K562 (cell line): ENCODE results near the gene AIG1. TPM values are rescaled to one million over a fixed set of nuclear protein-coding genes. Genes with fewer than 3 reads are reported as not detected.

Experiments used
- ATAC-seq: fragments of 200-7000 bp; cut with Tn5 transposase; 3 replicates; pipeline ENCODE4 v1.9.1; 2020; ENCODE audit warnings: moderate library complexity
- BruUV-seq: library from RNA; stranded (reverse); fragments of 400-500 nt; replicated peaks from 2 replicates; lab custom pipeline; 2021; lab: Mats Ljungman, UMichigan
- CTCF ChIA-PET: fragments of 300-600 bp; formaldehyde crosslinking; extraction: SDS; loops from one replicate; lab custom pipeline; 2021; ENCODE audit warnings: low intra/inter-chr PET ratio; lab: Yijun Ruan, JAX
- POLR2A ChIA-PET: fragments of 300-600, 350-650 bp; sonication (Branson Sonifier 250); formaldehyde crosslinking; extraction: SDS; loops from one replicate; lab custom pipeline; 2021; ENCODE audit warnings: antibody characterized with exemption, inconsistent platforms; lab: Yijun Ruan, JAX
- DNase-seq, 4 experiments: peaks; one replicate each; pipeline versions ENCODE4 v3.0.0 to v3.0.0-alpha.2; 2011 to 2018; ENCODE audit warnings: low spot score in 3 of 4, mixed read lengths in 3 of 4; ENCODE audit errors: extremely low read depth in 1 of 4
- FAIRE-seq: peaks from 2 replicates; lab custom pipeline; 2011; peaks lifted over from hg19 to GRCh38; lab: Jason Lieb, UNC
- H2AFZ ChIP-seq: 2 replicates; pipeline ENCODE4 v1.6.0; 2011; ENCODE audit warnings: low read depth, low read length, control low read depth, inconsistent platforms
- H3K27ac ChIP-seq: fragments of 200-600 bp; 3 replicates; pipeline ENCODE4 v1.8.0; 2011; ENCODE audit warnings: low read depth, mild to moderate bottlenecking, control low read depth, inconsistent platforms, low read length, moderate library complexity, mixed read lengths; ENCODE audit errors: extremely low read depth
- H3K27me3 ChIP-seq, 2 experiments: fragments of 300-600 bp in 1 of 2; 2 replicates in 1 of 2; 3 replicates in 1 of 2; pipeline versions ENCODE4 v1.6.0 to v1.8.0; 2011; ENCODE audit warnings: inconsistent platforms in 2 of 2, low read length in 2 of 2, mild to moderate bottlenecking in 1 of 2, mixed read lengths in 1 of 2, moderate library complexity in 1 of 2; ENCODE audit not compliant: control insufficient read depth in 2 of 2, insufficient read depth in 2 of 2
- H3K36me3 ChIP-seq: fragments of 300-600 bp; 3 replicates; pipeline ENCODE4 v1.8.0; 2011; ENCODE audit warnings: mild to moderate bottlenecking, low read length, inconsistent platforms; ENCODE audit not compliant: control insufficient read depth, insufficient read depth
- H3K4me1 ChIP-seq, 2 experiments: fragments of 200-600 bp in 1 of 2; replicated peaks in 1 of 2; 2 replicates in 1 of 2; 3 replicates in 1 of 2; pipeline versions ENCODE4 v1.5.1 to v1.8.0; 2011; ENCODE audit warnings: inconsistent platforms in 2 of 2, low read length in 2 of 2, mild to moderate bottlenecking in 1 of 2, mixed read lengths in 1 of 2, moderate library complexity in 1 of 2; ENCODE audit not compliant: control insufficient read depth in 2 of 2, insufficient read depth in 2 of 2
- H3K4me2 ChIP-seq: 2 replicates; pipeline ENCODE4 v1.6.1; 2011; ENCODE audit warnings: low read length, control low read depth, inconsistent platforms, mixed read lengths; ENCODE audit not compliant: insufficient read depth
- H3K4me3 ChIP-seq: fragments of 200-600 bp; sonication (generic), shearing (Covaris generic); 2 replicates; pipeline ENCODE4 v1.5.1; 2016; ENCODE audit warnings: control low read depth, inconsistent platforms
- H3K79me2 ChIP-seq: fragments of 200-600 bp; 3 replicates; pipeline ENCODE4 v1.8.0; 2011; ENCODE audit warnings: low read length, inconsistent platforms; ENCODE audit not compliant: control insufficient read depth, insufficient read depth
- H3K9ac ChIP-seq, 2 experiments: 2 replicates each; pipeline versions ENCODE4 v1.6.0 to v1.6.1; 2011; ENCODE audit warnings: low read depth in 2 of 2, low read length in 2 of 2, control low read depth in 1 of 2, inconsistent platforms in 1 of 2, mild to moderate bottlenecking in 1 of 2, mixed read lengths in 1 of 2; ENCODE audit not compliant: insufficient read depth in 1 of 2
- H3K9me1 ChIP-seq: one replicate; pipeline ENCODE4 v1.6.0; 2011; ENCODE audit warnings: inconsistent platforms, mild to moderate bottlenecking, low read length, moderate library complexity; ENCODE audit not compliant: control insufficient read depth, insufficient read depth
- H3K9me3 ChIP-seq: replicated peaks from 2 replicates; pipeline ENCODE4 v1.5.1; 2011; ENCODE audit warnings: low read depth, low read length, inconsistent platforms; ENCODE audit not compliant: control insufficient read depth, insufficient read depth
- H4K20me1 ChIP-seq: replicated peaks from 2 replicates; pipeline ENCODE4 v1.6.1; 2011; ENCODE audit warnings: low read length, inconsistent platforms, mixed read lengths; ENCODE audit not compliant: control insufficient read depth, insufficient read depth
- CREM ChIP-seq: IDR thresholded peaks from 2 replicates; pipeline ENCODE4 v1.6.1; 2014; ENCODE audit warnings: antibody characterized with exemption, low read depth
- NFYB ChIP-seq: IDR thresholded peaks from 2 replicates; pipeline ENCODE4 v1.6.1; 2011; ENCODE audit warnings: mild to moderate bottlenecking, moderate library complexity; ENCODE audit not compliant: insufficient read length; ENCODE audit errors: extremely low read depth
- TAL1 ChIP-seq: fragments of 450-650 bp; IDR thresholded peaks from 2 replicates; pipeline ENCODE4 v1.6.1; 2016; ENCODE audit warnings: mild to moderate bottlenecking
- USF1 ChIP-seq: sonication (generic); formaldehyde crosslinking; IDR thresholded peaks from 2 replicates; pipeline ENCODE4 v1.9.0; 2022; ENCODE audit warnings: mild to moderate bottlenecking, missing genetic modification reagents
- USF2 ChIP-seq: sonication (generic); formaldehyde crosslinking; IDR thresholded peaks from 2 replicates; pipeline ENCODE4 v1.5.0; 2020; ENCODE audit warnings: missing genetic modification reagents
- WGBS: fragments of 100-300 bp; shearing (Covaris generic); methylation state at CpG from one replicate; pipeline ENCODE4 v1.1.6; 2016; ENCODE audit warnings: low coverage, mixed read lengths; ENCODE audit not compliant: insufficient coverage; ENCODE audit errors: missing lambda C conversion rate; 5-methylcytosine and 5-hydroxymethylcytosine counted together
- in situ Hi-C: fragments of 300-500 bp; cut with MboI; formaldehyde crosslinking; loops from 4 replicates; pipeline ENCODE4 v1.15.0; 2018; ENCODE audit warnings: inconsistent platforms, mixed read lengths
- intact Hi-C: fragments of 100-400 bp; cut with micrococcal nuclease; formaldehyde crosslinking; loops from 2 replicates; pipeline ENCODE4 v1.14.2; 2022
- polyA plus RNA-seq, 8 experiments: library from polyadenylated mRNA; depleted of rRNA in 4 of 8; stranded (reverse) in 5 of 8; unstranded in 3 of 8; fragments of >200 nt; fragmentation: Nextera tagmentation in 2 of 8; fragmentation: Illumina TruSeq in 1 of 8; extraction: Ambion mirVana in 2 of 8; extraction: Trizol in 1 of 8; gene quantifications; 2 replicates each; pipeline versions ENCODE4 v1.2.1 to v1.2.3, GENCODE V29; 2011 to 2014; ENCODE audit warnings: inconsistent platforms in 1 of 8, missing spikeins in 1 of 8
- total RNA-seq, 7 experiments: library from RNA; depleted of rRNA in 6 of 7; stranded (reverse); fragments of >200 nt in 6 of 7; fragmentation: Illumina TruSeq in 2 of 7; extraction: Trizol in 2 of 7; gene quantifications; 2 replicates each; pipeline versions ENCODE4 v1.2.1 to v1.2.3, GENCODE V29; 2011 to 2021; ENCODE audit warnings: low replicate concordance in 1 of 7

AIG1 gene
- total and polyA plus RNA-seq, 9 of the 15 experiments (the other 6 are each of a cell fraction or from before 2014, with no cell fraction given) = 74.8 to 333 (median 127) TPM

GRCh38 chr6:143238306-143238705 is 177.6 kb downstream of the AIG1 start:
- CTCF ChIA-PET = no interaction called here
- intact Hi-C loops = no loop called here

More at GRCh38 chr6:143238306-143238705, 177.6 kb downstream of the AIG1 start:
- H3K27me3 ChIP-seq = no peaks in the 10 kb centered on the region
- no peak overlapping the region for H3K9ac ChIP-seq
- DNase-seq = peak; percentile 15 to 58 (median 54)
- H3K36me3 ChIP-seq = peaks cover 67% of the 10 kb centered on the region; the same call in 2 of the 3 replicates
- peak; percentile 84 for ATAC-seq
- peaks cover 0 to 3% of the 10 kb centered on the region in 2 experiments; a peak in 1 of 5 replicates for H3K4me1 ChIP-seq
- FAIRE-seq = no peak
- POLR2A ChIA-PET = no interaction called here
- no peak overlapping the region for H3K4me3 ChIP-seq
- H4K20me1 ChIP-seq = no peaks in the 10 kb centered on the region
- H3K9me1 ChIP-seq = no peaks in the 10 kb centered on the region
- TF ChIP-seq CREM (no peak), TAL1 (no peak), USF2 (CRISPR knock-in tag) (peak; percentile 55), USF1 (CRISPR knock-in tag) (peak; percentile 41; the same call in 1 of the 2 replicates), NFYB (peak; percentile 13)
- TF ChIP-seq, all 486 proteins: peak for 3
- in situ Hi-C loops = no loop called here
- Histone ChIP-seq H3K79me2 (no peaks in the 10 kb centered on the region), H3K4me2 (no peak overlapping the region), H3K9me3 (no peaks in the 10 kb centered on the region), H2AFZ (no peak overlapping the region), H3K27ac (no peak overlapping the region)
- no TSS peak for BruUV-seq
- WGBS = 100% methylated on average over 1 of the region's 1 CpG
